Ecto neural progenitor cell (in vitro differentiated cells): ENCODE data around the gene PHTF1.
"Not testable (repeated sequence)": the region's sequence is repeated elsewhere in the genome, so short reads cannot be mapped to it uniquely, and the experiment has no call there.

ENCODE experiments used
- DNase-seq: peaks from one replicate; pipeline ENCODE4 v3.0.0-alpha.2; 2018; ENCODE audit warnings: low spot score

The PHTF1 gene

DNA sequence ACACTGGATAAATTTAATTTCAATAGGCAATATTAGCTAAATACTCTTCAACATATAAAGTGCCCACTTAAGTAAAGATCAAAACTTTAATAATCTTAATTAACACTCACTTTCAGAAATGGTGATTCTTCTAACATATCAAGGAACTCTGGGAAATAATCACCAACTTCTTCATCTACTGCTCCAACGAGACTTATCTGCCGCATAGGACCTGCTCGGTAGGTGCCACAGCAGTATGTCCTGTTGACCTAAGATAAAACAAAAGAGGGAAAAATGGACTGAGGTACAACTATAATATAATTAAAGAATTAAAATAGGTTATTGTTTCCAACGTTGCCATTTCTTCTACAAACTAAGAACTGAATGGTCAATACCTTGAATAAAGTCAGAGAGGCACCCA lies 18.3 kb upstream of the PHTF1 start:
- no peak for DNase-seq

DNA sequence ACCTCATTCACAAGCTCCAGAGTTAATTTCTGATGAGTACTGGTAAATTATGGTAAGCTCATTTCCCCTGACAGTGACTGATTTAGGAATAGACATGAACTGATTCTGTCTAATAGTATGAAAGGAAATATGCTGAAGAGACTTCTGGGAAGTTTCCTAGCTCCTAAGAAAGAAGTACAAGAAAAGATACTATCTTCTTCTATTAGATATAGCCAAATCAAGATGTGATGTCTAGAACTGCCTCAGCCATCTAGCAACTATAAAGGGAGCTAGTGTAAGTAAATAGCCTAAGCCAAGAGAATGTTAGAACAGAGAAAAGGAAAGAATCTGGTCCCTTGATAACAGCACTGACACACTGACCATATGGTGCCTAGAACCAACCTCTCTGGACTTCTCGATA lies 10.7 kb upstream of the PHTF1 start:
- DNase-seq = no peak

DNA sequence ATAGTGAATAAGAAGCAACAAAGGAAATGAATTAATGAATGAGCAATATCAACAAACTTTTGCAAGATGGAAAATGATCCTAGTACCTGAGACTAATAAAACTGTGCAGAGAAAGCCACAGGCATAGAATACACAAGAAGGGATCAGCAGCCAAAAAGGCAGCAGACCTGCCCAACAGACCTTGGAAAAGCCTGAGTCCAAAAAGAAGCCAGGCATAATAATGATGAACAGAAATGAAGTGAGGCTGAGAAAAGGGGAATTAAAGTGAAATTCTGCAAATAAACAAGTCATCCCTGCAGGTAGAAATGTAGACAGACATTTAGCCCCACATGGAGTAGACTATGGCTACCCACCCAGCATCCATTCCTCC lies 10.3 kb upstream of the PHTF1 start:
- DNase-seq = no peak

DNA sequence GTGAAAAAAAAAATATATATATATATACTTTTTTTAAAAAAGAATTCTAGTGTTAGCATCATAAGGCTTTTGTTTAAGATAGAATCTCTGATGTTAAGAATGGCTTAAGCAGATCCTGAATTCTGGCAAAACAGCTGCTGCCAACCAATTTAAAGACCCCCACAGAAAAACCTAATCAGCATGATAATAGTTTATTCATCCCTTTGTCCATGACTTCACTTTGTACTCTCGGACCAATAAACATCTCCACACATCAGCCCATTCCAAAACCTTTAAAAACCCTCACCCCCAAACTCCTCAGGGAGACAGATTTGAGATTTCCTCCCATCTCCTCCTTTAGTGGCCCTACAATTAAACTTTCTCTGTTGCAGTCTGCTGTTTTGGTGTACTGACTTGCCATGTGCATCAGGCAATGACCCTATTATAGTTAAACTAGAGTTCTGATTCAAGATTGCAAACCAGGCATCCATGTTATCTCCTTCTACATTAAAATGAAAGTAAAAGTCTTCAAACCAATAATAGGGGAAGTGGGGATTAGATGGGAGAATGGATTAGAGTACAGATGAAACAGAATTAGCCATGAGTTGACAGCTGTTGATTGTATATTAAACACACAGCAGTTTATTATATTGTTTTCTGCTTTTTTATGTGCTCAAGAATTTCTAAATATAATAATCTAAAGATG lies 9.8 kb upstream of the PHTF1 start:
- no peak for DNase-seq

DNA sequence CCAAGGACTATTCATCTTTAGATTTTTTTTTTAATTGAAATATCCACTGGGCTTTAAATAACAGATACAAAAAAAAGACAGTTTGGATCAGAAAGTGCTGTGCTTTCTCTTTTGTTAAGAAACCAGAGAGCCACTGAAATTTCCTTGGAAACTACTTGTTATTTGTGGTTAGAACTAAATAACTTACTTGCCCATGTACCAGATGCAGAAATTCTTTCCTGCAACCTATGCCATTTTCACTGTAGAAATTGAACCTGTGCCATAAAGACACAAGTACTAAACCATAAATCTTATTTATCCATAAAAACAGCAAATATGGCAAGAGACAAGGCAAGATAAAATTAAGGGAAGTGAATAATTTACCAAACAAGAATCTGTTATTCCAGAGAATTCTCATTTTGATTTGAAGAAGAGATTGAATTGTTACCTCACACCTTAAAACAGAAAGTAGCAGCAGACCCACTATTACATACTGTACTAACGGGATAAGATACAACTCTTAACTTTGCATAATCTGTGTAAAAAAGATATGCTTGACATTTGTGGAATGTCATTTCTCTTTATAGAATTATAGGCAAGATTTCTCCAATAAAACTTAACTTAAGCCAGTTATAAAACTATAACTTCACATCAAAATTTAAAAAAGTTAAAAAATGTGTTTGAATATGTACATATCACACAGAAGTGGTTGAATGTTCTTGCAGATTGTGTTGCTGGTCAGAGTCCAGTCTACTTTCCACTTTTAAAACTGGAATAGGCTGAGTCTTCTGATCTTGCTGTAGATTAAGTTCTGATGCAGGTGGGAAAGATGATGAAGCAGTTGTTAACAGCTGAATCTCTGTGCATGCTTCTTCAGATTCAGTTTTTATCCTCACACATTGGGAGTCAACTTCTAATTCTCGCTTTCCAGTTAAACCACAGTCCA lies 6.3 kb upstream of the PHTF1 start:
- no peak for DNase-seq

DNA sequence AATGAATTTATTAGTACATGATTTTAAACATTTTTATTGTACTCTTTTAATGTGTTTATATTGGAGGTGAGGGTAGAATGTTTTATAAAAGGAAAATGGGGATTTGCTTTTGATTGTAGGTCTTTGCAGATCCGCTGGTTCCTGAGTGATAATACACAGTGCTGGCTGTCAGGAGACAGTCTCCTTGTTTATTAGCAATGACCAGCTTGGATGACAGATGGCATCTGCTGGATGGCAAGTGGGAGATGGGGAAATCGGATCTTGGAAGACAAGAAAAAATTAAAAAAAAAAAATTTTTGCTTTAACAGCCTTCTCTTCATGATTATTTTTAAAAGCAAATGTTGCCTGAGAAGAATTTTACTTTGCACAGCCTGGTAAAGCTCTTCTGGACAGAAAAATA lies 4.4 kb upstream of the PHTF1 start:
- DNase-seq = no peak

DNA sequence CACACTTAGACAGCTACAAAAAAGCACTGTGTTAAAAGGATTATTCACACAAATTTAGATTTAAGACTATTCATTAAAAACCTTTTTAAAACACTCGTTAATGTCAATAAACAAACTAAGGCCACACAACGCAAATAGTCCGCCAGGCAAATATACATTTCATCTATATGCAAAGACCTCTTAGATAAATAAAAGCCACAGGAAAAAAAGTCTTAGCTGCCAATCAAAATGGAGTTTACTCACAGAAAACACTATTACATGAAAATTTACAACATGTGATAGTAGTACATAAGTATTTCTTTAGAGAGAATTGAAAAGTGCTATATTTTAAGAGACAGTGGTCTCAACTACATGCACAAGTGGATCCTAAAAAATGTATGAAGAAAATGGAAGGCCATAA lies 2.7 kb upstream of the PHTF1 start:
- DNase-seq = no peak

DNA sequence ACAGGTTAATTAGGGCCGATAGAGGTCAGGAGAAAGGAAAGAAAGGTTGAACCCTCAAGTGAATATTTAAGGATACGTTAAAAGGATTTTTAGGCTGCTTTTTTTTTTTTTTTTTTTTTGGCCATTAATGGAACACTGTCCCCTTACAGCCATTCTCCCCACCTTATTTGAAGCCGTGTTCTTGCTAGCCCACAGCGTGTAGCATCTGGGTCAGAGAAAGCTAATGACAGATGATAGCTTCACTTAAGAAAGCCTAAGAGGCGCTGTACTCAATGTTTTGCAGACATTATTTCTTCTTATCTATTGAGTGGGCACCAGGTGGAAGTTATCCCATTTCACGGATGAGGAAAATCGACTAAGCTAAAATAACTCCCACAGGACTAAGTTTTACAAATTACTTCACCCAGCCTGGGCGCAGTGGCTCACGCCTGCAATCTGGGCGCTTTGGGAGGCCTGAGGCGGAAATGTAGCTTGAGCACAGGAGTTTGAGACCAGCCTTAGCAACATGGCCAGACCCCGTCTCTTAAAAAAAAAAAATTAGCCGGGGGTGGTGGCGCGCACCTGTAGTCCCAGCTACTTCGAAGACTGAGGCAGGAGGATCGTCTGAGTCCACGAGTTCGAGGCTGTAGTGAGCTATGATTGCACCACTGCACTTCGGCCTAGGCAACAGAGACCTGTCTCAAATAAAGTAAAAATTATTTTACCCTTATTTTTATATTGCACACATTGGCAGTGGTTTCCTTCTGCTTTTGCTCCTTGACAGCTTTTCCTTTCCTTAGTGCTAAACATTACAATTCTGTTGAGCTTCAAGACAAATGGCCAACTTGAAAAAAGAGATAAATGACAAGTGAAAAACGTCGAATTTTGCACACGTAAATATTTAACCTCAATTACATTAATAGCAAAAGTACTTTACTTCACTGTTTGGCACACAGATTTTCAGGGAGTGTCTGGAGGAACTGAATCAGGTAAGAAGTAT lies 1.1 kb upstream of the PHTF1 start:
- DNase-seq = no peak

DNA sequence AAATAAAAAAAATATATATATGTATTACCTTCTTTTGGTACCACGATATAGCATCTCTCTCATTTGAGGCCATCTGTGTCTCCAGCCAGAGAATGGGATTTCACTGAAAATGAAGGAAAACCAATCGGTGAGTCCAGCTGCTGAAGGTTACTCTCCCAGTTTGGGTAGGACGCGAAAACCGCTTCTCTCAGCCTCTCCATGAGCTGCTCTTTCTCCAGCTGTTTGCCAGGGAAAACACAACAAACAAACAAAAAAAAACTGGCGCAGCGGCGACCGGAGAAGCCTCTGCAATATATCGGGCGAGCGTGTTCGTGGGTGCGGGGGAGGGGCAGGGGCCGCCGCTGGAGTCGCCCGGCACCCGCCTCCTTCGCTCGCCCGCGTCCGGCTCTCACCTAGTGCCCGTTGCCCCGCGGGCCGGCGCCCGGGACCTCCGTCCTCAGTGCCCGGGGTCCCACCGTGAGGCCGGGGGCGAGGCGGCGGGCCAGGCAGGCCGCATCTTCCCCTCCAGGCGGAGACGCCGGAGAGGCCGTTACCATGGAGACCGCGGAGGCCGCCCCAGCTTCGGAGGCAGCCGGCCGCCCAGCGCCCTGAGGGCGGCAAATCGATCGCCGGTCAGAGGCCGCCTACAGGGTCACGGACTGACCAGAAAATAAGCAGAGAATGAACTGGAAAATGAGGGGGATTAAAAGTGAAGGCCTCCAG lies 504 bp downstream of the PHTF1 start:
- peak; percentile 94 for DNase-seq

DNA sequence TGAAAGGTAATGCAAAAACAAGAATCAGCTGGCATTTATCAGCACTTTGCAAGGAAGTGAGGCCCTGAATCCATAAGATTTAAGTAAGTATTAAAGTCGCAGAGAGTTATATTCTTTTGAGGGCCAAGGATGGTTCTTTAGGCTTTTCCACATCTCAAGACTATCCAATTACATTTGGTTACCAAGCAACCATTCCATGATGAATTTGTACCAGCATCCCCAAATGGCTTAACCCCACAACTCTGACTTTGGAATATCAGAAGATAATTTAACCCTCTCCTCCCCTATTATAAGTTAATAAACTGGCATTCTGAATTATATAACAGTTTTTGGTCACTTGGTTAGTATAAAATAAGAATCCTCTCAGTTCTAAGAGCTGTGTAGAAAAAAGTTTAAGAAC lies 2.8 kb downstream of the PHTF1 start:
- no peak for DNase-seq

DNA sequence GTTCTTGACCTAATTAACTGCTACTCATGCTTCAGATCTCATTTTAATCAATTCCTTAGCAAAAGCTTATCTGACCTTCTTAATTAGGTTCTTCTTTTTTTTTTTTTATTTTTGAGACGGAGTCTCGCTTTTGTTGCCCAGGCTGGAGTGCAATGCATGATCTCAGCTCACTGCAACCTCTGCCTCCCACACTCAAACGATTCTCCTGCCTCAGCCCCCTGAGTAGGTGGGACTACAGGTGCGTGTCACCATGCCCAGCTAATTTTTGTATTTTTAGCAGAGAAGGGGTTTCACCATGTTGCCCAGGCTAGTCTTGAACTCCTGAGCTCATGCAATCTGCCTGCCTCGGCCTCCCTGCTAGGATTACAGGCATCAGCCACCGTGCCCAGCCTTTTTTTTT lies 6.0 kb downstream of the PHTF1 start:
- DNase-seq = not testable (repeated sequence)

DNA sequence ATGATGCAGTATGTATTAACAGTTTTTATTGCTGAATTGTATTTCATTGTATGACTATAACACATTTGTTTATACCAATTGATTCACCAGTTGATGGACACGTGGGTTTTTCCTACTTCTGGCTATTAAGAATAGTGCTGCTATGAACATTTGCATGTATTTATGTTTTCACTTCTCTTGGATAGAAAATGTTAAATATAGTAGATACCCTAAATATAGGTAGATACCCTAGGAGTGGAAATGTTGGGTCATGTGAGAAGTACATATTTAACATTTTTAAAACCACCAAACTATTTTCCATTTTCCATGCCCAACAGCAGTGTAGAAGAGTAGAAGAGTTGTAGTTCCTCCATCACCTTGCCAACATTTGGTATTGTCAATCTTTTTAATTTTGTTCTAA lies 7.8 kb downstream of the PHTF1 start:
- DNase-seq = no peak

DNA sequence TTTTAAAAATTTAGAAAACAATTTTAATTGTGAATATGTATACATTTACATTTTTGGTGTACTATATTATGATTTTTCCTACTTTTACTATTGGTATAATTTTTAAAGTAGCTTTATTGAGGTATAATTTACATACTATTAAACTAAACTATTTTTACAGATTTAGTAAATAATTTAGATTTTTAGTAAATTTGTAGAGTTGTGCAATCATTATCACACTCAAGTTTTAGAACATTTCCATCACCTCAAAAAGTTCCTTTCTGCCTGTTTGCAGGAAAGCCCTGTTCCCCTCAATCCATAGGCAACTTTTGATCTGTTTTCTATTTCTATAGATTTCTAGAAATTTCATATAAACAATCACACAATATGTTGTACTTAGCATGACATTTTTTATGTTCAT lies 8.2 kb downstream of the PHTF1 start:
- DNase-seq = no peak

DNA sequence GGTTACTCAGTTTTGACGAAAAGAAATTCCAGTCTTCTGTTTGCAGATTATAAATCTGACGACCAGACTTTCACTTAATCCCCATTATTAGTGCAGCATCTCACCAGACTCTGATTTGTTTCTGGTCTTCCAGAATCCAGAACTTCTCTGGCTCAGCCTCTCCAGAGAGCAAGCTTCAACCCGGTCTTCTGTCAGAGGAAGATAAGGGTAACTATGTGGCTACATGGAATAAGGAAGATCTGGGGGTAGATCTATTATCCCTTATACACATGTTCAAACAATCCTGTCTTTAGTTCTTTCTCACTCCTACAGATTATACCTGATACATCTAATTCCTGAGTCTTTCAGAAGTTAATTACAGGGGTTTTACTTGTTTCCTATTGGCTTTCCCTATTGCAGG lies 9.9 kb downstream of the PHTF1 start:
- no peak for DNase-seq

DNA sequence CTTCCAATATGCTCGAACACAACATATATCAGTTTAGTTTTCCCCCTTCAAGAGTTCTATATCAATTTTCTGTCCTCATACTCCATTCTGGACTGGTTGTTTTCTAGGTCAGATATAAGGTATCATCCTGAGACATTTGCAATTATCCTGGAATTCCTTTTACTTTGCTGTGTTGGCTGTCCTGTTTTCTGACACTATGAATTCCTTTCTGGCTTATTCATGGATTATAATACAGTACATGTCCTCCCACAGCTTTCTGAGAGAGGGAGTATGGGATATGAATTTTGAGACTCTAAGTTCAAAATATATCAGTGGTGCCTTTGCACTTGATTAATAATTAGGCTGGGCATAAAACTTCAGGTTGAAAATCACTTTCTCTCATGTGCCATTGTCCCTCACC lies 11.9 kb downstream of the PHTF1 start:
- DNase-seq = no peak

DNA sequence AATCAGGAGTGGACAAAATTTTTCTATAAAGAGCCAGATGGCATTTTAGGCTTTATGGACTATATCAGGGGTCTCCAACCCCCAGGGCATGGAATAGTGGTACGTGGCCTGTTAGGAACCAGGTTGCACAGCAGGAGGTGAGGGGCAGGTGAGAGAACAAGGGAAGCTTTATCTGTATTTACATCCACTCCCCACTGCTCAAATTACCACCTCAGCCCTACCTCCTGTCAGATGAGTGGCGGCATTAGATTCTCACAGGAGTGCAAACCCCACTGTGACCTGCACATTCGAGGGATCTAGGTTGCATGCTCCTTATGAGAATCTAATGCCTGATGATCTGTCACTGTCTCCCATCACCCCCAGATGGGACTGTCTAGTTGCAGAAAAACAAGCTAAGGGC lies 13.9 kb downstream of the PHTF1 start:
- DNase-seq = no peak

DNA sequence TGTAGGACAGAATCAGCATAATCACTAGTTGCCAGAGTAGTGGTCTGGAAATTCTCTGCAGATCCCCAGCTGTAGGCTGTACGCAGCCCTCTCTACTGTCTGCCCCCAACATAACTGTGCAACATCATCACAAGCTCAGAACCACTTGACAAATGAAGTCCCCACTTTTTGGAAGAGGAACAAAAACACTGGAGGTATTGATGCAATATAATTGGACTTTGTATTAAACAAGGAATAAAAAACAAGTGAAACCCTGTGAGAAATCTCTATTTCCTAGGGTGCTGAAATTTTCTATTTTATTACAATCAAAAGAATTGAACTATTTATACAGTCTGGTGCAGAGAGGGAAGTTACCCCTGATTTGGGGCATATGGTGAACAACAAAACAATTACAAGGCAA lies 15.2 kb downstream of the PHTF1 start:
- DNase-seq = no peak

DNA sequence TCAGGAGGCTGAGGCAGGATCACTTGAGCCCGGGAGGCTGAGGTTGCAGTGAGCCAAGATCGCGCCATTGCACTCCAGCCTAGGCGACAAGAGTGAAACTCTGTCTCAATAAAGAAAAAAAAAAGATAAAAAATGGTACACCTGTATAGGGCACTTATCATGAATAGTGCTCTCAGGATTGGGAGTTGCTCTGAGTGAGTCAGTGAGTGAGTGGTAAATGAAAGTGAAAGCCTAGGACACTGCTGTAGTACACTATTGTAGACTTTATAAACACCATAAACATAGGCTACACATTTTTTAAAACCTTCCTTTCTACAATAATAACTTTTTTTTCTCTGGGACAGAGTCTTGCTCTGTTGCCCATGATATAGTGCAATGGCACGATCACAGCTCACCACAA lies 16.8 kb downstream of the PHTF1 start:
- DNase-seq = no peak

DNA sequence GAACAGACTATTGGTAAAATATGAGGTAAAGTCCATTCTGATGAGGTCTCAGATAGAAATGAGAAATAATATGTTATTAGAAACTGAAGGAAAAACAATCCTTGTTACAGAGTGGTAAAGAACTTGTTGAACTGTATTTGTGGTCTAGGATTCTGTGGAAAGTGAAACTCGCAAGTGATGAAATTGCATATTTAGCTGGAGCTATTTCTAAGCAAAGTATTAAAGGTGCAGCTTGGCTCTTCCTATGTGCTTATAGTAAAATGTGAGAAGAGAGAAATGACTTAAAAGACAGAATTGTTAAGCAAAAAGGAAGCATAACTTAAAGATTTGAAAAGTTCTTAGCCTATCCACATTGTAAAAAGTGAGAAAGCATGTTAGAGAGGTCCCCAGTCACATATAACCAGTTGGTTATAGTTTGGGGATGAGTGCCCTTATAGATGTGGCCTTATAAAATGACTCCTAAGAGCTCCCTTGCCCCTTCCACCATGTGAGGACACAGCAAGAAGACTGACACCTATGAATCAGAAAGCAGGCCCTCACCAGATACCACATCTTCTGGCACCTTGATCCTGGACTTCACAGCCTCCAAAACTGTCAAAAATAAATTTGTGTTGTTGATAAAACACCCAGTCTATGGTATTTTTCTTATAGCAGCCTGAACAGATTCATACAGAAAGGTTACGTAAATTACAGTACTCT lies 24.8 kb downstream of the PHTF1 start:
- no peak for DNase-seq

DNA sequence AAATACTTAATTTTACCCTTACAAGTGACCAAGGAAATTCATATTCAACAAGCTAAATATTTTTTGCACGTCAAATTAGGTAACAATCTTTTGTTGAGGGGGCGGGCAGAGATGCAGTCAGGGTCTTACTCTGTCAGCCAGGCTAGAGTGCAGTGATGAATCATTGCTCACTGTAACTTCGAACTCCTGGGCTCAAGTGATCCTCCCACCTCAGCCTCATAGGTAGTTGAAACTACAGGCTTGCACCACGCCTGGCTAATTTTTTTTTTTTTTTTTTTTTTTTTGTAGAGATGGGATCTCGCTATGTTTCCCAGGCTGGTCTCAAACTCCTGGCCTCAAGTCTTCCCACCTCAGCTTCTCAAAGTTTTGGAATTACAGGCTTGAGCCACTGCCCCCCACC lies 26.5 kb downstream of the PHTF1 start:
- no peak for DNase-seq

DNA sequence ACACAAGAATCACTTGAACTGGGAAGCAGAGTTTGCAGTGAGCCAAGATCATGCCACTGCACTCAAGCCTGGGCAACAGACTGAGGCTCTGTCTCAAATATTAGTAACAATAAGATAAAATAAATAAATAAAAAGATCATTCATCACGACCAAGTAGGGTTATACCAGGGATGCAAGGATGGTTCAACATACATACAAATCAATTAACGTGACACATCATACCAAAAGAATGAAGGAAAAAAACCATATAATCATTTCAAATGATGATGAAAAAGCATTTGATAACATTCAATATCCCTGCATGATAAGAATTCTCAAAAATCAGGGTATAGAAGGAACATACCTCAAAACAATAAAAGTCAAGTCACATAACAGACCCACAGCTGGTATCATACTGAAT lies 38.3 kb downstream of the PHTF1 start:
- no peak for DNase-seq
